Measurements from ENCODE around the gene AKR1B15. TPM values are rescaled to one million over a fixed set of nuclear protein-coding genes. Genes with fewer than 3 reads are reported as not detected.

AKR1B15 gene
- total and polyA plus RNA-seq, 2 of the 4 experiments (the other 2 are of a cell fraction), result not detected

DNA sequence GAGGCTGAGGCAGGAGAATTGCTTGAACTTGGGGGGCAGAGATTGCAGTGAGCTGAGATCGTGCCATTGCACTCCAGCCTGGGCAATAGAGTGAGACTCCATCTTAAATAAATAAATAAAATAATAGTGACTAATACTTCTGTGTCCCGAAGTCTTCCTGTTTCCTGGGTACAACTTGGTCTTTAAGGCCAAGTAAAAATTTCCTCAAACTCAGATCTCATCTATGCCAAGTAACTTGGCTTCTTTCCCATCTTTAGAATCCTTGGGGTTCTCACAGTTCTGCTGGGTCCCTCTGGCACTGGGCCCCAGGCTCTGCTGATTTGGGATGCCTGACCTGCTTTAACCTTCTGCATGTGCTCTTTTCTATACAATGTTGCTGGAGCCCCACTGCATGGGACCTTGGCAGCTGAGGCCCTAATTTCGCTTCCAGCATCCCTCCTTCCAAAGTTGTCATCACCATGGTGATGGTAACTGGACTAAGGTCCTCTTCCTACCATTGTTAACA is 44.2 kb upstream of the AKR1B15 start:
- Histone ChIP-seq H2BK120ac (ENCODE audit: low read depth, low read length) (no peak overlapping the region), H3K56ac (ENCODE audit: extremely low read depth, insufficient read depth, low read length) (no peak overlapping the region), H3K4me2 (ENCODE audit: low read depth, low read length) (no peak overlapping the region), H3K4ac (ENCODE audit: low read depth, low read length) (no peak overlapping the region; the same call in 1 of the 2 replicates), H3K27ac (ENCODE audit: insufficient read depth, low read length) (no peak overlapping the region), H2AK9ac (replicated peaks; ENCODE audit: low read depth, low read length, poor library complexity) (no peak overlapping the region), H2BK15ac (ENCODE audit: low read depth, low read length) (no peak overlapping the region), H4K5ac (ENCODE audit: low read depth, low read length) (no peak overlapping the region), H3K23ac (ENCODE audit: low read depth, low read length) (no peak overlapping the region), H2AFZ (replicated peaks; ENCODE audit: low read length, poor library complexity) (peak overlapping the region; percentile 61), H3K9ac (ENCODE audit: low read depth, low read length) (no peak overlapping the region), H2BK5ac (ENCODE audit: low read depth, low read length, poor library complexity, severe bottlenecking) (no peak overlapping the region), H3K4me1 (ENCODE audit: control insufficient read depth, insufficient read depth, low read length) (peaks cover 5% of the 10 kb centered on the region), H3K27me3 (ENCODE audit: control insufficient read depth, insufficient read depth, low read length) (no peaks in the 10 kb centered on the region), H3K14ac (replicated peaks; ENCODE audit: low read depth, low read length) (no peak overlapping the region; the same call in 1 of the 2 replicates), H2AK5ac (ENCODE audit: low read depth, low read length) (peak overlapping the region; percentile 43; the same call in 1 of the 2 replicates), H4K8ac (ENCODE audit: low read depth in 2 of 2, low read length in 2 of 2) (no peak overlapping the region), H4K20me1 (ENCODE audit: insufficient read depth, low read length) (no peaks in the 10 kb centered on the region), H3K18ac (ENCODE audit: low read depth, low read length) (no peak overlapping the region), H3K9me3 (ENCODE audit: control insufficient read depth, insufficient read depth, low read length) (no peaks in the 10 kb centered on the region), H3K4me3 (ENCODE audit: insufficient read depth, low read depth, low read length) (no peak overlapping the region), H4K91ac (ENCODE audit: insufficient read depth, low read depth, low read length) (no peak overlapping the region), H3K36me3 (ENCODE audit: control insufficient read depth, insufficient read depth, low read length) (no peaks in the 10 kb centered on the region), H3K79me1 (ENCODE audit: low read depth in 1 of 2, low read length in 2 of 2) (no peaks in the 10 kb centered on the region), H3K9me1 (ENCODE audit: insufficient read depth, low read length) (no peaks in the 10 kb centered on the region), H2BK20ac (ENCODE audit: low read depth, low read length) (no peak overlapping the region)
- TF ChIP-seq MAFK (IDR thresholded peaks at IDR 0.05; ENCODE audit: low read depth, low read length), result no peak
- TF ChIP-seq, protein P1, sequence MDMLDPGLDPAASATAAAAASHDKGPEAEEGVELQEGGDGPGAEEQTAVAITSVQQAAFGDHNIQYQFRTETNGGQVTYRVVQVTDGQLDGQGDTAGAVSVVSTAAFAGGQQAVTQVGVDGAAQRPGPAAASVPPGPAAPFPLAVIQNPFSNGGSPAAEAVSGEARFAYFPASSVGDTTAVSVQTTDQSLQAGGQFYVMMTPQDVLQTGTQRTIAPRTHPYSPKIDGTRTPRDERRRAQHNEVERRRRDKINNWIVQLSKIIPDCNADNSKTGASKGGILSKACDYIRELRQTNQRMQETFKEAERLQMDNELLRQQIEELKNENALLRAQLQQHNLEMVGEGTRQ (IDR thresholded peaks at IDR 0.05; ENCODE audit: low read depth, low read length), result no peak
- TF ChIP-seq MAZ (IDR thresholded peaks at IDR 0.05; ENCODE audit: borderline replicate concordance, low read depth, low read length), result no peak
- TF ChIP-seq CEBPB (IDR thresholded peaks at IDR 0.05; ENCODE audit: low read depth, low read length), result no peak
- TF ChIP-seq, protein P2, sequence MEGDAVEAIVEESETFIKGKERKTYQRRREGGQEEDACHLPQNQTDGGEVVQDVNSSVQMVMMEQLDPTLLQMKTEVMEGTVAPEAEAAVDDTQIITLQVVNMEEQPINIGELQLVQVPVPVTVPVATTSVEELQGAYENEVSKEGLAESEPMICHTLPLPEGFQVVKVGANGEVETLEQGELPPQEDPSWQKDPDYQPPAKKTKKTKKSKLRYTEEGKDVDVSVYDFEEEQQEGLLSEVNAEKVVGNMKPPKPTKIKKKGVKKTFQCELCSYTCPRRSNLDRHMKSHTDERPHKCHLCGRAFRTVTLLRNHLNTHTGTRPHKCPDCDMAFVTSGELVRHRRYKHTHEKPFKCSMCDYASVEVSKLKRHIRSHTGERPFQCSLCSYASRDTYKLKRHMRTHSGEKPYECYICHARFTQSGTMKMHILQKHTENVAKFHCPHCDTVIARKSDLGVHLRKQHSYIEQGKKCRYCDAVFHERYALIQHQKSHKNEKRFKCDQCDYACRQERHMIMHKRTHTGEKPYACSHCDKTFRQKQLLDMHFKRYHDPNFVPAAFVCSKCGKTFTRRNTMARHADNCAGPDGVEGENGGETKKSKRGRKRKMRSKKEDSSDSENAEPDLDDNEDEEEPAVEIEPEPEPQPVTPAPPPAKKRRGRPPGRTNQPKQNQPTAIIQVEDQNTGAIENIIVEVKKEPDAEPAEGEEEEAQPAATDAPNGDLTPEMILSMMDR (conservative IDR thresholded peaks at IDR 0.05; ENCODE audit: low read depth, low read length), result no peak
- TF ChIP-seq RFX5 (IDR thresholded peaks at IDR 0.05; ENCODE audit: low read depth, low read length), result no peak
- TF ChIP-seq SMC3 (IDR thresholded peaks at IDR 0.05; ENCODE audit: low read depth, low read length), result no peak
- TF ChIP-seq POLR2A (IDR thresholded peaks at IDR 0.05; ENCODE audit: low read depth, low read length), result no peak
- TF ChIP-seq MXI1 (IDR thresholded peaks at IDR 0.05; ENCODE audit: borderline replicate concordance, low read depth, low read length), result no peak
- no peak for TF ChIP-seq RCOR1 (IDR thresholded peaks at IDR 0.05; ENCODE audit: insufficient replicate concordance, low read length)
- TF ChIP-seq NFE2L2 (IDR thresholded peaks at IDR 0.05; ENCODE audit: low read depth, low read length), result no peak
- TF ChIP-seq, protein P3, sequence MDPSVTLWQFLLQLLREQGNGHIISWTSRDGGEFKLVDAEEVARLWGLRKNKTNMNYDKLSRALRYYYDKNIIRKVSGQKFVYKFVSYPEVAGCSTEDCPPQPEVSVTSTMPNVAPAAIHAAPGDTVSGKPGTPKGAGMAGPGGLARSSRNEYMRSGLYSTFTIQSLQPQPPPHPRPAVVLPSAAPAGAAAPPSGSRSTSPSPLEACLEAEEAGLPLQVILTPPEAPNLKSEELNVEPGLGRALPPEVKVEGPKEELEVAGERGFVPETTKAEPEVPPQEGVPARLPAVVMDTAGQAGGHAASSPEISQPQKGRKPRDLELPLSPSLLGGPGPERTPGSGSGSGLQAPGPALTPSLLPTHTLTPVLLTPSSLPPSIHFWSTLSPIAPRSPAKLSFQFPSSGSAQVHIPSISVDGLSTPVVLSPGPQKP (IDR thresholded peaks at IDR 0.05; ENCODE audit: borderline replicate concordance, low read depth, low read length), result no peak
- TF ChIP-seq CHD1 (IDR thresholded peaks at IDR 0.05; ENCODE audit: low read depth, low read length), result no peak
- TF ChIP-seq RAD21 (IDR thresholded peaks at IDR 0.05; ENCODE audit: low read length), result no peak
- no peak for TF ChIP-seq BHLHE40 (IDR thresholded peaks at IDR 0.05; ENCODE audit: low read depth, low read length)
- TF ChIP-seq FOS (IDR thresholded peaks at IDR 0.05; ENCODE audit: low read depth, low read length), result no peak
- DNase-seq (no peak), ATAC-seq (ENCODE audit: low read depth) (no peak)
- POLR2A ChIA-PET (ENCODE audit: unreplicated experiment), result no interaction called here
- CTCF ChIA-PET, result no interaction called here
- dilution Hi-C loops (cut with HindIII; ENCODE audit: low sequenced_read_pairs, unreplicated experiment) (no loop called here), intact Hi-C loops (cut with micrococcal nuclease) (no loop called here), in situ Hi-C loops (cut with MboI; ENCODE audit: low sequenced_read_pairs) (no loop called here)
- BruUV-seq (replicated peaks), result no TSS peak
- no CpG with 5 or more reads among the region's 3 CpGs for WGBS, 2 experiments (ENCODE audit: extremely low coverage in 2 of 2, insufficient read length in 1 of 2)
